Anterior cingulate cortex (tissue), 58 donors: ENCODE results near the gene ARID3B.
A peak's percentile ranks its signal among the peaks of the same experiment; 100 is the strongest.
"Not testable (repeated sequence)": the region's sequence is repeated elsewhere in the genome, so short reads cannot be mapped to it uniquely, and the experiment has no call there.

ENCODE experiments used
- DNase-seq, 58 donors: peaks; one replicate each; lab custom pipeline; 2025; lab: John Stamatoyannopoulos, UW

ARID3B gene

DNA sequence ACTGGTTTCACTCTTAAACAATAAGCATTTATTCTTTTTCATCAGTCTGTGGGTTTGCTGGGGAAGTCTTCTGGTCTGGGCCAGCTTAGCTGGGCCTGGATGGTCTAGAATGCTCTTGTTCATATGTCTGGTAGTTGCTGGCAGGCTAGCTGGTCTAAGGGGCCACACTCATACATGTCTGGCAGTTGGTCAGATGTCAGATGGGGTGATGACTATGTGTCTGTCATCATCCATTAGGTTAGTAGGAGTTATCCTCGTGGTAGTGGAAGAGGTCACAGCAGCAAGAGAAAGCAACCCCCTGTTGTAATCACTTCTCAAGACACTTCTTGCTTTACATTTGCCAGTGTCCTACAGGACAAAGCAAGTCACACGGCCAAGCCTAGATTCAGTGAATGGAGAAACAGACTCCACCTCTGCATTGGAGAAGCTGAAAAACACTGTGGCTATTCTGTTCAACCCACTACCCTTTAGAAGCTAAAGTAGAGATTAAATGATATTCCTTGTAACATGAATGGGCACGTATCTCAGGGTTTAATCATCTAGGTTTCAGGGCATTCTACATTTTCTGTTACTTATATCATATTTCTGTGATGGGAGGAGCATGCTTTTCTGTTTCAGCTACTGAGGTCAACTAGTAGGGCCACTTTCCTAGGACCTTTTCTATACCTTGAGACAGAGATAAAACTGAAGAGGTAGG is 5.5 kb upstream of the ARID3B start:
- no peak for DNase-seq

DNA sequence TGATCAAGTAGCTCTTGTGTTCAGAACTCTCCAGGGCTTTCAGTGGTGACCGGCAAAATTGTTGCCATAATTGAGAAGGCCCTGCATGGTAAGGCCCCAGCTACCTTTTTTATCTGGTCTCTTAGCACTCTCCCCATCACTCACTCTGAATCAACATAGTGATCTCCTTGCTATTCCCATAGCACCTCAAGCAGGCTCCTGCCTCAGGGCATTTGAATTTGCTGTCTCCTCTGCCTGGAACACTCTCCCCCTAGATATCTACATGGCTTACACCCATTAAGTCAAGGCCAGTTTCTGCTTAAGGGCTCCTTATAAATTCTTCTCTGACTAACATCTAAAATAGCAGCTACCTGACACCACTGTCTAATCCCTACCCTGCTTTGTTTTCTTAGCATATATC is 3.3 kb upstream of the ARID3B start:
- no peak for DNase-seq

DNA sequence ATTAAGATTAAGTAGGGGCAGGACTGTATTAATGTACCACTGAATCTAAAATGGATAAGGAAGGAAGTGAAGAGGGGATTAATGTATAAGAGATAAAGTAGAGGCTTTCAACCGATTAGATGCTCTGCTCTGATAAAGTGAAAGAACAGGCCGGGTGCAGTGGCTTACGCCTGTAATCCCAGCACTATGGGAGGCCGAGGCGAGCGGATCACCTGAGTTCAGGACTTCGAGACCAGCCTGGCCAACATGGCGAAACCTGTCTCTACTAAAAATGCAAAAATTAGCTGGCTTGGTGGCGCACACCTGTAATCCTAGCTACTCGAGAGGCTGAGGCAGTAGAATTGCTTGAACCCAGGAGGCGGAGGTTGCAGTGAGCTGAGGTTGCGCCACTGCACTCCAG is 1.5 kb upstream of the ARID3B start:
- not testable (repeated sequence) for DNase-seq

DNA sequence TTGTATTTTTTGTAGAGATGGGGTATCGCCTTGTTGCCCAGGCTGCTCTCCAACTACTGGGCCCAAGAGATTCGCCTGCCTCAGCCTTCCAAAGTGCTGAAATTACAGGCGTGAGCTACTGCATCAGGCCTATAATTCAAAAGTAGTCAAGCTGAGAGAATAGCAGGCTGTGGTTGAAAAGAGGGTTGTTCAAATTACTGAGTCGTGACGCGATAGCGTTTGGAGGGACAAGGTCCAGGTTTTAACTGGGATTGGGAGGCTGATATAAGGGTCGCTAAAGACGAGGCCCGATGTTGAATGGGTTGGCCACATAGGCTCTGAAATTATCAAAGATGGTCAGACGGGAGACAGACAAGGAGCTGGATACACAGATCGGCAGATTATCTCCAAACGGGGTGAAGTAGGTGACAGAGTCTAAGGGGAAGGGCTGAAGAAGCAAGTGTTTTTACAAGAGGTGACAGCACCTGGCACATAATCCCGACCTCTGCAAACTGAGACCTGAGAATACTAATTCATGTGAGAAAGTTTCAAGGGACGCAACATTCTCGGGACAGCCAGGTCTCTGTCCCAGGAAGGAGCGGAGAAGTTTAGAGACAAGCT is 759 bp upstream of the ARID3B start:
- DNase-seq, result no peak

DNA sequence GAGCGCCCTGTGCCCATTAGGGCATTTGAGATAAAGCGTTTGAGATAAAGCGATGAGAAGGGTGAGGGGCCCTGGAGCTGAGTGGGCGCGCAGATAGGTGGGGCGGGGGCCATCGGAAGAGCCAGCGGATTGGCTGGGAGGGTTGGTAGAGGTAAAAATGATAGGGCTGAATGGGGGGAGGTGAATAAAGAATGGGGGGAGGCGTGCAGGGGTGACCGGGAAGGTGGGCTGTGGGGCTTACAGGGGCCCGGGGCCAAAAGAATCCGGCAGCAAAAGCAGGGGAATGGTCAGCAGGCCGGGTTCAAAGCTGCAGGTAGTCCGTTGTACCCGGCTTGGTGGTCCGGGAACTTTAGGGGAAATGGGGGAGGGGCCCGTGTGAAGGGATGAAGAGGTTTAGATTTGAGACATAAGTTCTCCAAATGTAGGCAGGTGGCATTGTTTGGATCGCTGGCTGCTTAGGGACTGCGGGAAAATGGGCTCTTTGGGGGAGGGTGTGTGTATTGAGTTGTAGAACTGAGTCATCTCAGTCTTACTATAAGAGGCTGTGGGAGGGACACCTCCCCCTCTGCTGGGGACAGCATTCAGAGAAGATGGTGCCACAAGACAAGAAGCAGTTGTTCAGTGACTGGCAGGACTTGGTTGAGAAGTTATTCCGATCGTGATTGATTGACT is 610 bp downstream of the ARID3B start:
- DNase-seq, result peak in 29 of 58 donors; percentile 3 to 46 (median 10)

DNA sequence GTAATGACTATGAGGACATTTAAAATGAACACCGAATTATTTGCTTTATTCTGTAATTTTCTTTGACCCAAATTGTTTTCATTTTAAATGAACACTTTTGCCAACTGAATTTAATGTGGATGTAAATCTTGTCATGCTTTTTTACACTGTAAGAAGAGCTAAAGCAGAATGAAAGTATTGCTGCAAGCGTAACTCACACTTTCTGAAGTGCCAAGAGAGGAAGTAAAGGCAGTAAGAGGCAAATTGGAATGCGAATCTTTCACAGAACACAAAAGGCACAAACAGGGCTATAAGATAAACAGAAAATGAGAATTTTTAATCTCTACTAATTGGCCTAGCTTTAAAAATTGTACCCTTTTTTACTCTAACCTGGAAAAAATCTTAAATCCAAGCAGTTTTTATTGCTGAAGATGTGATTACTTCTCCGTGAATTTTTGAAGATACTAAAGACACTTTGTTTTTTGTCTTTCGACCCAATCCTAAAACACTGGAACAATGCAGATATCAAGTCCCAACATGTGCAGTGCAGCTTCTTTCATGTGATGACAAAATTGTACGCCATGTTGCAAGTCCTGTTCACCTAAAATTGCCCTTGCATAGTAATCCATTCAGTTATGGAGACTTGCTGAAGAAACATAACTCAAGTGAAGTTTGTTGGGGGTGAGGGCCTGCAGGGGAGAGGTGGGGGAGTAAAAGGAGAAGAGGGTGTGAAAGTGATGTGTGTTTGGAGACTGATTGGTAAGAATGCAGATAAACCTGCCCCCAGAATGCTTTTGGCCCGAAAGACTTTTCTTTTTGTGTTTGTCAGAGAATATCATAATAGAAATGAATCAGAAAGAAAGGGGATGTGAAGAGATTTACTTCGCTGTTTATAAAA is 1.4 kb downstream of the ARID3B start:
- DNase-seq, result no peak

DNA sequence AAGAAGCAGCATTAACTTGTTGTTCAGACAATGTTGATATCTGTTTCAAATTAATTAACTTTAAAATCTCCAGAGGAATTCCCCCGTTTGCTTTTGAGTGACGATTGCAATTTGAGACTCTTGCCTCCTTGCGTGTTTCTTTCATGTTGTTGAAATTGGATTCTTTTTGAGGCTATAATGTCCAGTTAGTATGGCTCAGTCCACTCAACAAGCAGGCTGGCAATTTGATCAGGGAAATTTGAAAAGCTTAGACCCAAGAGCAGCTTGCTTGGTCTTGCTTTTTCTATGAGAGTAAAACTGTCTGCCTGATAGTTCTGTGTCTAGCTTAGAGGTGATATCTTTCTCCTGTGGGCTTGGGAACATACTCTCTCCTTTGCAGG is 2.0 kb downstream of the ARID3B start:
- no peak for DNase-seq

DNA sequence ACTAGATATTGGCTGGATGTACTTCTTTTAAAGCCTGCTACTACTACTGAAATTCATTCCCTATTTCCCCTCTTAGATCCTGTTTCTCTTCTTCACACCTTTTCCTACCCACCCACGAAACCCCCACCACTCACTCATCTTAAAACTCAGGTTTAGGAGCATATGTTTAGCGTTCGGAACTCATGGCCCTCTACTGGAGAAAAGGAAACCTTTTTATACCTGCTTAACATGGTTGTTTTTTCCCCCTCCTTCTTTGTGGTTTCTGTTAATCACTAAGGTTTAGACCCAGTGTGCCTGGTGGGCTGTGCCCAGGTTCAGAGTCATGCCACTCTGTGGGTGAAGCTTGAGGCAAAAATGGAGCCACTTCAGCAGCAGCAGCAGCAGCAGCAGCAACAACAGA is 2.6 kb downstream of the ARID3B start:
- no peak for DNase-seq

DNA sequence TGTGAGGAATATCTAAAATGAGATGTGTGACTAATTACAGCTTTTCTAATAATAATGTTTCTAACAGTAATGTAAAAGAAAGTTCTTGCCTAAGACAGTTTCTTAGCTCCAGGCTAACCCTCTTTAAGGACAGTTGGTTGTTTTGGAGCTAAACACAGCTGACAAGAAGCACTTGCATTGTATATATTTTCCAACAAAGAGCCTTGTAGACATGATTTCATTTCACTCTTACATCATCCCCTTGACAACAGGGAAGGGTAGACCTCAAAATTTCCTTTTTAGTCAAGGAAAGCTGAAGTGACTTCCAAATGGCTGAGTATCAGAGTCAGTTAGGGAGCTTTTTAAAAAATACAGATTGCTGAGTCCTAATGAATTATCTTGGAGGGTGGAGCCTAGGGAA is 4.1 kb downstream of the ARID3B start:
- DNase-seq, result no peak

DNA sequence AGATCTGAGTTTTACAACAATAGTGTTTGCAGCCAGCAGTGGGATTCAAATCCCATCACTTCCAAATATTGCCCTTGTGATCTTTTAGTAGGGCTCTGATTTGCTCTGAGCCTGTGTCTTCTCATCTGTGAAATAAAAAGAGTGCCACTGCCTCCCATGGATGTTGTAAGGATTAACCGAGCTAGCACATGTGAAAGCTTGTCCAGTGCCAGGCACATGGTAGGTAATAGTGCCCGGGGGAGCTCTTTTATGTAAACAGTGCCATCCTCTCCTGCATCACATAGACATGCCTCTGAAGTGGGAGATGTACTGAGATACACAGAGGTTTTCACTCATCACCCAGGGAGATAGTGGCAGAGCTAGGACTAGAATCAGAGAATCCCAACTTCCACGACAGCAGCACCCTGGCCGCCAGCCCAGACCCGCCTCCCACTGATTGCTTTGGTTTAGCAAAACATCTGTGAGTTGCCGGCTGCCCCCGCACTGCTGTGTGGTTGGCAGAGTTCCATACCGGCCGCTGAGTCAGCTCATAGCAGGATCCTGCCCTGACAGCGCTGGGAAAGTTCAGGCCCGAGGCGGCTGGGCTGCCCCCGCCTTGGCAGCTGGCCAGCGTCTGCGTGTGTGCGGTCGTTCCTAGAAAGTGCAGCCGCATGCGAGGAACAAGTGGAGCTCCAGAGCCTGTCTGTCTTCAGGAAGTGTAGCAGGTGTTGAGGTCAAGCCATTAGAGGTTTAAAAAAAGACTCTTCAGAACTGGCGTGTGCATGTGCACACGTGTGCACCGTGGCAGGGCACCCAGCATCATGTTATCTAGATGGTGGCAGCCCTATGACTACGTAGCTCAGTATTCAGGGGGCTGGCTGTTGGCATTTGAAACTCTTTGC is 5.0 kb downstream of the ARID3B start:
- peak; percentile 59 to 100 (median 94) for DNase-seq

DNA sequence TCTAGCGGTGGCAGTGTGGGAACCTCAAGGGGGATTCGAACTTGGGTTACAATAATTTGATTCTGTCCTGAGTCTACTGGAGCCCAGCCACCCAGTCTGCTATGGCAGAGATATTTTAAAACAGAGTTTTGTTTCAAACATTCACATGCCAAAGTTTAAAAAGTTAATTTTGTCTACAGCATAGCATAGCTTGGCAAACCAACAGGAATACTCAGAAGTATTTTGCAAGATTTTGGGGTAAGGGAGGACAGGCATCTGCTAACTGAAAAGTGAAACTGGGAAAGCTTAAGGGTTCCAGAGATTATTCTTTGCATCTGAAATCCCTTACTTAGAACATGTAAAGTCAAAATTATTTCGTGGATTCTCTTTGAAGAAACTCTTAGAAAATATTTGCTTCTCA is 6.6 kb downstream of the ARID3B start:
- DNase-seq, result no peak

DNA sequence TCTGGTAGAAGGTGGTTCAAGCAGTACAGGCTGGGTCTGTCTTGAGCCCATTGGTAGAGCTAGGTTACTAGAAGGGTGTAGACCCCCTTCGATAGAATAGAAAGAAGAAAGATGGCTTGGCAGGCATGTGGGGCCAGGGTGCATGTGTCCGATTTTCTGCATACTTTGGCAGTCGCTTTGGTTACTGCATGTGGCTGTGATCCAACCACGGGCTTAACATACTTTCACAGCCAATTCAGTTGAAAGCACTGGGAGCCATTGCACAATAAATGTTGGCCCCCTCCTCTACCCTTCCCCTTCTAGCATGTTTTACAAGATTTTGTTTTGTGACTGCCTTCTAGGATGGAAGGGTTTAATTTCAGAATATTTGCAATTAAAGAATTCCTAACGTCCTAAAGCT is 7.2 kb downstream of the ARID3B start:
- DNase-seq, result no peak

DNA sequence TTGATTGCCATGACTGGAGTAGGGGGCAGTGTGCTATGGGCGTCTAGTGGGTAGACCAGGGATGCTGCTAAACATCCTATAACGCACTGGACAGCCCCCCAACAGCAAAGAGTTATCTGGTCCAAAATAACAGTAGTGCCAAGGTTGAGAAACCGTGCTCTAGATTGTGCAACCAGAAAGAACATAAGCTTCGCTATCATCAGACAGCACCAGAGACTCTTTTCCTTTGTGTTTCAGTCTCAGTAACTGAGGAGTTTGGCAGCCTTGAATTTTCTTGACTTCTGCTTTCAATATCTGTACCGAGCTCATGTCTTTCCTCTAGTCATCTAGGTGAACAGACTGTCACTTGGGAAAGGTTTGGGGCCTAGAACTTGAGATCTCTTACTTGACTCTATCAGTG is 8.8 kb downstream of the ARID3B start:
- DNase-seq, result no peak

DNA sequence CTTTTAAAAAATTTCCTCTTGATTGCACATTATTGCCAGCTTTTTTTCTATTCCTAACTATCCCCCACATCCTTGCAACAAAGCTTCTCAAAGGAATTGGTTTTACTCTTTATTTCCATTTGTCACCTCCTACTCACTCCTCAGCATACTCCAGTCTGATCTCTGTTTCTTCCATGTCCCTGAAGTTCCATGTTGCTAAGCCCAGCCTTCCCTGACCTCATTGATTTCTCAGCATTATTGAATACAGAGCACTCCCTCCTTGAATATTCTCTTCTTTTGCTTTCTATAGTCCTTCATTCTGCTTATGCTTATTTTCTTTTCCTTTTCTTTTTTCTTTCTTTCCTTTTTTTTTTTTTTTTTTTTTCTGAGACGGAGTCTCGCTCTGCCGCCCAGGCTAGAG is 10.7 kb downstream of the ARID3B start:
- DNase-seq, result no peak

DNA sequence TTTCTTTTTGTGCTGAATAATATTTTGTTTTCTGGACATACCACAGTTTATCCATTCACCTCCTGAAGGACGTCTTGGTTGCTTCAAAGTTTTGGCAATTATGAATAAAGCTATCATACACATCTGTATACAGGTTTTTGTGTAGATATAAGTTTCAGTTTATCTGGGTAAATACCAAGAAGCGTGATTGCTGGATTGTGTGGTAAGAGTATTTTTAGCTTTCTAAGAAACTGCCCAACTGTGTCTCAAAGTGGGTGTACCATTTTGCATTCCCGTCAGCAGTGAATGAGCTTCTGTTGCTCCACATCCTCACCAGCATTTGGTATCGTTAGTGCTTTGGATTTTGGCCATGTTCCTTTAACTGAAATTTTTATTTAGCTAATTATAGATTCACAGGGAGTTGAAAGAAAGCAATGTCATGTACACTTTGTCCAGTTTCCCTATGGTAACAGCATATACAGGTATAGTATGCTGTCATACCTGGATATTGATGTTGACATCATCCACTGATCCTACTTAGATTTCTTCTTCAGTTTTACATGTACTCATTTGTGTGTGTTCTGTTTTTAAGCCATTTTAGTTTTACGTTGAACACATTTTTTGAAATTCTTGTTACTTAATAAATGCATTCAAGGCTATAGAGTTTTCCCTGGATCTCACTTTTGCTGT is 11.9 kb downstream of the ARID3B start:
- DNase-seq, result no peak

DNA sequence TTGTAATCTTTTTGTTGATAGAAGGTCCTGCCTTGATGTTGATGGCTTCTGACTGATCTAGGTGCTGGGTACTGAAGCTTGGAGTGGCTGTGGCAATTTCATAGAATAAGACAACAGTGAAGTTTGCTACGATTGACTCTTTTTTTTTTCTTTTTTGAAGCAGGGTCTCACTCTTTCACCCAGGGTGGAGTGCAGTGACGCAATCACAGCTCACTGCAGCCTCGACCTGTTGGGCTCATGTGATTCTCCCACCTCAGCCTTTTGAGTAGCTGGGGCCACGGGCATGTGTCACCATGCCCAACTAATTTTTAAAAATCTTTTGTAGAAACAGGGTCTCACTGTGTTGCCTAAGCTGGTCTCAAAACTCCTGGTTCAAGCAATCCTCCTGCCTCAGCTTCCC is 14.2 kb downstream of the ARID3B start:
- no peak for DNase-seq

DNA sequence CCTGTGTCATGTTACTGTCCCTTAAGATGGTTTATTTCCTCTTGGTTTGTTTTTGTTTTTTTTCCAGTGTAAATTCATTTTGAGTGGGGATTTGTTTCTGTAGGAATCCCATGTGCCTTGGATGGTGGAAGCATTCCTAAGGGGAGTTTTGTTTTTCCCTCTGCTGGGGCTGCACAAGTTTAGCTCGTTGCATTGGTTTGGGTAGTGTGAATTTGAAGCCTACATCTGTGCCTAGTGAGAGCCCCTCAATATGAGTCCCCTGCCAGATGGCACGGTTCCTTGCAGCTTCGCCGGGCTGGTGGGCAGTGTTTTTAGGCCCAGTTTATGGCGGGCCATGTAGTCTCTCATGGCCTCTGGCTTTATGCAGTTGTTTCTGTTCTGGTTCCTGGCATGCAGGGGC is 17.7 kb downstream of the ARID3B start:
- no peak for DNase-seq

DNA sequence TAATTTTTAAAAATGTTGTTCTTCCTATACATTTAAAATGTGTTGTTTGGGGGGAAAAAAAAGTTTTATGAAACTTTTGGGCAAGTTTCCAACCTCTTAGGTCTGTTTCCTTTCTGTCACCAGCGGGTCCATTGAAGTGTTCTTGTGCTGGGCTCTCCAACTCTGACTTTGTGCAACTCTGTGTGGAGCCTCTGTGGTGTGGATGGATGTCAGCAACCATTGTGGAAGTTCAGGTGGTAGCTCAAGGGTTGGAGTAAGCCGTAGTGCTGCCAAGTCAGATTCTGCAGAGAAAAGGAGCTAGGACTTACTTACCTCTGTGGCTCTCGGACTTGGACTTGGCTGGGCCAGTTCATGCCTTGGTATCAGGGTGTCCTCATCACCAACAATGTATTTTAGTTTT is 22.4 kb downstream of the ARID3B start:
- DNase-seq, result no peak

DNA sequence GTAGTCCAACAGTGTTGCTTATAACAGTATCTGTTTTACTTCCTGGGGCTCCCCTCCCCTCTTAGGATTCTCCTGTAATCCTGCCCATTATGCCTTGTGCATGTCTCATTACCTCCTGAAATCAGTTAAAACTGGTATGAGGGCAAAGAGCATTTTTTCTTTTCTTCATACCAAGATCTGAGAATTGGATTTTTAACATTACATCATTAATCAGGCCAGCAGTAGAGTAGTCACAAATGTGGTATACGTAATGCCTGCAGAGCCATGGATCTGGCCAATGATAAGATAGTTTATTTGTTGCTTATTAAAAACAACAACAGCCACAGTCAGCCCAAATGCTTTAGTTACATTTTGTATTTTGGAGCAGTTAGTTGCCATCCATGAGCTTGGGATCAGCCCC is 23.2 kb downstream of the ARID3B start:
- DNase-seq, result no peak
